ENCODE measurements around the gene EIF4G3.

Gene EIF4G3

DNA sequence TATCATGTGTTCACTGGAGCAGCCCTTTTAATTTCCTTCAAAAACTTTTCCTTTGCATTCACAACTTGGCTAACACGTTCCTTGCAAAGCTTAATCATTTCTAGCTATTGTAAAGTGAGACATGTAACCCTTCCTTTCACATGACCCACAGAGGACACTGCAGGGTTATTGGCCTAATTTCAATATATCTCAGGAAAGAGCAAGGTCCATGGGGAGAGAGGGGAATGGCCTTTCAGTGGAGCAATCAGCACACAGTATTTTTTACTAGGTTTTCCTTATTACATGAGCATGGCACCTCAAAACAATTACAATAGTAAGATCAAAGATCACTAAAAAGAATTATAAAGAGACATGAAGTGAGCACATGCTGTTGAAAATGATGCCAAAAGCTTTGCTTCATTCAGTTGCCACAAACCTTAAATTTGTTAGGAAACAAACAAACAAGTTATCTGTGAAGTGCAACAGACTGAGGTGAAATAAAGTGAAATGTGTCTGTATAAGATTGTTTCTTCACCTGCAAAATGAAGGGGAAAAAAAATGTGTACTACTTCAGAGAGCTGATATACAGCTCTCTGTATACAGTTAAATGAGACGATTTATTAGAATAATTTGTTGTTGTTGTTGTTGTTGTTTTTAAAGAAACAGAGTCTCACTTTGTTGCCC is 61.5 kb downstream of the EIF4G3 start:
- no peak overlapping the region for H3K4me3 ChIP-seq (ENCODE audit: low read depth, low read length)
- TF ChIP-seq, protein P1, sequence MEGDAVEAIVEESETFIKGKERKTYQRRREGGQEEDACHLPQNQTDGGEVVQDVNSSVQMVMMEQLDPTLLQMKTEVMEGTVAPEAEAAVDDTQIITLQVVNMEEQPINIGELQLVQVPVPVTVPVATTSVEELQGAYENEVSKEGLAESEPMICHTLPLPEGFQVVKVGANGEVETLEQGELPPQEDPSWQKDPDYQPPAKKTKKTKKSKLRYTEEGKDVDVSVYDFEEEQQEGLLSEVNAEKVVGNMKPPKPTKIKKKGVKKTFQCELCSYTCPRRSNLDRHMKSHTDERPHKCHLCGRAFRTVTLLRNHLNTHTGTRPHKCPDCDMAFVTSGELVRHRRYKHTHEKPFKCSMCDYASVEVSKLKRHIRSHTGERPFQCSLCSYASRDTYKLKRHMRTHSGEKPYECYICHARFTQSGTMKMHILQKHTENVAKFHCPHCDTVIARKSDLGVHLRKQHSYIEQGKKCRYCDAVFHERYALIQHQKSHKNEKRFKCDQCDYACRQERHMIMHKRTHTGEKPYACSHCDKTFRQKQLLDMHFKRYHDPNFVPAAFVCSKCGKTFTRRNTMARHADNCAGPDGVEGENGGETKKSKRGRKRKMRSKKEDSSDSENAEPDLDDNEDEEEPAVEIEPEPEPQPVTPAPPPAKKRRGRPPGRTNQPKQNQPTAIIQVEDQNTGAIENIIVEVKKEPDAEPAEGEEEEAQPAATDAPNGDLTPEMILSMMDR (IDR thresholded peaks at IDR 0.05; ENCODE audit: low read depth, low read length) = no peak
- no peak for DNase-seq (ENCODE audit: low read depth, low spot score)
- in situ Hi-C loops (cut with HindIII; ENCODE audit: low sequenced_read_pairs) = no loop called here

DNA sequence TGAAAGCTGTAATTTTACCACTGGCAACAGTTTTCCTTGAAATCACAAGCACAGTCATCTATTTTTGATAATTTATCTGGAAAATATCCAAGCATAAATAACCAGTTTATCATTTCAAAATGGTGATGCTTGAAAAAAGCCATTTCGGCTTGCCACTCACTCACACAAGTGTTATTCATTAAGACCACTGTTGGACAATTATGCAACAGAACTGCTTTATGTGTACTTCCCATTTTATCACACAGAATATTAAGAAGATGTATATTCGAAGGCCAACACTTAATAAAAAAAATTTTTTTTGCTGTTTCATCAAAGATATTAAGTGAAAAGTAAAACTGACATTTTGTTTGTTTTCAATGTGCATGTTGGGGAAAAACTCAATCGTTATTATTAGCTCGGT is 62.3 kb downstream of the EIF4G3 start:
- no peak overlapping the region for H3K4me3 ChIP-seq (ENCODE audit: low read depth, low read length)
- TF ChIP-seq, protein P1 (IDR thresholded peaks at IDR 0.05; ENCODE audit: low read depth, low read length) = no peak
- no peak for DNase-seq (ENCODE audit: low read depth, low spot score)
- in situ Hi-C loops (cut with HindIII; ENCODE audit: low sequenced_read_pairs) = no loop called here

DNA sequence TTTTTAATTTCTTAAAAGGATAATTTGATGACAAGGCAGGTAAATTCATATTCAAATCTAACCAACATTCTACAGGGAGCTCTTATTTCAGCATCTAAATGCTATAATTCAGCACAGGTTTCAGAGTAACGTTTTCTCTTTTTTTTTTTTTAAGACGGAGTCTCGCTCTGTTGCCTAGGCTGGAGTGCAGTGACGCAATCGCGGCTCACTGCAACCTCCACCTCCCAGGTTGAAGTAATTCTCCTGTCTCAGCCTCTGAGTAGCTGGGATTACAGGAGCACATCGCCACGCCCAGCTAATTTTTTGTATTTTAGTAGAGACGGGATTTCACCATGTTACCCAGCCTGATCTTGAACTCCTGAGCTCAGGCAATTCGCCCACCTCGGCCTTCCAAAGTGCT is 66.5 kb downstream of the EIF4G3 start:
- no peak for DNase-seq (ENCODE audit: low read depth, low spot score)
- TF ChIP-seq, protein P1 (IDR thresholded peaks at IDR 0.05; ENCODE audit: low read depth, low read length) = no peak
- in situ Hi-C loops (cut with HindIII; ENCODE audit: low sequenced_read_pairs) = no loop called here
- no peak overlapping the region for H3K4me3 ChIP-seq (ENCODE audit: low read depth, low read length)

DNA sequence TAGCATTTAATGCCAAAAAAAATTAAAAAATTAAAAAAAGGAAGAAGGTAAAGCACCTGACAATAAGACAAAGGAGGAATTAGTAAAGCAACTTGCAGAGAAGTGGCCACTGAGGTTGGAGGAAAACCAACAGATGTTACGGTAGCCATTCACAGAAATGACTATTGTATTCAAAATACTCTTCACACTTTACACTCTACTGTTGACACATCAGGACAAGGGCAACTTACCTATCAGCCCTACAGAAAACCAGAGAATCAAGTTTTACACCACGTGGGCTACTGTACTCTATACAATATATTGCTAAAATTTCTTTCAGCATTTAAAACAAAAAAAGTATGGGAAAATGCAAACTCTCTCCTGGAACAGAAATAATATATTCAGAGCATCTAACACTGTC is 70.0 kb downstream of the EIF4G3 start:
- in situ Hi-C loops (cut with HindIII; ENCODE audit: low sequenced_read_pairs) = no loop called here
- DNase-seq (ENCODE audit: low read depth, low spot score) = no peak
- H3K4me3 ChIP-seq (ENCODE audit: low read depth, low read length) = no peak overlapping the region

DNA sequence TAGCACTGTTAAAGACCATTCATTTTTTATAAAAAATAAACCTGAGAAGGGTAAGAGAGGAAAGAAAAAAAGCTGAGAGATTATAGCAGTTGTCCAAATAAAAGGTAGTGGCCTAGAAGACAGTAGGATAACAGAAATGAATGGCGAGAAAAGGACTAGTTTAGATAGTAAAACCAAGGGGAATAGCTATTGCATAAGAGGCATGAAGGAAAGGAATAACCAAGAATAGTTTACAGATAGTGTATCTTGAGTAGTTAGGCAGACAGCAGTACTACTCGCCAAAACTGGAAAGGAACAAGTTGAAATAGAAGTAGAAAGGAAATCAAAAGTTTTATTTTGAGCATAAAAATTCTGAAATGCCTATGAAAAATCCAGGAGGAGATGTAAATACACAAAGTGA is 70.5 kb downstream of the EIF4G3 start:
- DNase-seq (ENCODE audit: low read depth, low spot score) = no peak
- TF ChIP-seq, protein P1 (IDR thresholded peaks at IDR 0.05; ENCODE audit: low read depth, low read length) = no peak
- in situ Hi-C loops (cut with HindIII; ENCODE audit: low sequenced_read_pairs) = no loop called here
- no peak overlapping the region for H3K4me3 ChIP-seq (ENCODE audit: low read depth, low read length)

More for the DNA sequence above, 70.0 kb downstream of the EIF4G3 start:
- TF ChIP-seq, protein P1 (IDR thresholded peaks at IDR 0.05; ENCODE audit: low read depth, low read length) = no peak

DNA sequence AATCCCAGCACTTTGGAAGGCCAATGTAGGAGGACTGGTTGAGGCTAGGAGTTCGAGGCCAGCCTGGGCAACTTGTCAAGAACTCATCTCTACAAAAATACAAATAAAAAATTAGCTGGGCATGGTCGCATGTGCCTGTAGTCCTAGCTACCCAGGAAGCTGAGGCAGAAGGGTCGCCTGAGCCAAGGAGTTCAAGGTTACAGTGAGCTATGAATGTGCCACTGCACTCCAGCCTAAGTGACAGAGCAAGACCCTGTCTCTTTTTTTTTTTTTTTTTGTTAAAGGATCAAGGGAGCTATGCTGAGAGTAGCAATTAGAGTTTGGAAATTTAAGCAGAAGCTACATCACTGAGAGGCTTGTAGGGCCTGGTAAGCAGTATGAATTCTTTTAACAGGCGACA is 70.9 kb downstream of the EIF4G3 start:
- TF ChIP-seq, protein P1 (IDR thresholded peaks at IDR 0.05; ENCODE audit: low read depth, low read length) = no peak
- no peak for DNase-seq (ENCODE audit: low read depth, low spot score)
- no peak overlapping the region for H3K4me3 ChIP-seq (ENCODE audit: low read depth, low read length)
- in situ Hi-C loops (cut with HindIII; ENCODE audit: low sequenced_read_pairs) = no loop called here
